ENCODE data around the gene COL23A1. TPM values are rescaled to one million over a fixed set of nuclear protein-coding genes. Genes with fewer than 3 reads are reported as not detected.

COL23A1 gene
- total and polyA plus RNA-seq, 2 of the 13 experiments (the other 11 are each of a cell fraction or from before 2014, with no cell fraction given), result not detected

DNA sequence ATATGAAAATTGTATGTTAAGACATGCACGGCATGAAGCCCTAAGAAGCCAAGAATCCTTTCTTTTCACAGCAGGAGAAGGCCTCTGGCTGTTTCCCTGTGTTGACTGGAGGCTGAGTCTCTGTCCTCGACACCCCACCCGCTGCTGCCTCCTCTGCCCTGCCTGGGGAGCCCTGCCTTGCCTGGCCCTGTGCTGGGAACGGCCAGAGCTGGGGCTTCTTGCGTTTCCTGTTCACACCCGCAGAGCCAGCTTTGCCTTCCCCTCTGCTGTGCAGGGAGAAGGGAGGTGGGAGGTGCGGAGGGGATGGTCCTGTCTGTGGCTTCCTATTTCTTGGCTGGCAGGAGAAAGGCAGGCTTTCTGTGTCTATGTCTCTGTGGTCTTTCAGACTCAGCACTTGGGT lies 396.2 kb downstream of the COL23A1 start:
- H3K9ac ChIP-seq (ENCODE audit: insufficient read depth, low read depth, low read length), result no peak overlapping the region
- in situ Hi-C loops (cut with HindIII; ENCODE audit: extremely low pct_ligation_motif_present, low pct_unique_long_range_greater_than_20kb), result no loop called here
- no peak overlapping the region for H3K27ac ChIP-seq (ENCODE audit: extremely low read length, insufficient read depth, low read length)
- POLR2A ChIA-PET, result no interaction called here
- no peaks in the 10 kb centered on the region for H3K79me2 ChIP-seq (ENCODE audit: insufficient read depth, low read length)
- no peak overlapping the region for H3K4me3 ChIP-seq (replicated peaks in 1 of 3; ENCODE audit: insufficient read depth in 1 of 3, low read depth in 2 of 3, low read length in 3 of 3)
- no peaks in the 10 kb centered on the region for H3K9me3 ChIP-seq (ENCODE audit: low read length)
- TF ChIP-seq ZIK1 (CRISPR knock-in tag; IDR thresholded peaks at IDR 0.05; ENCODE audit: borderline replicate concordance, low read depth) (no peak), MAZ (IDR thresholded peaks at IDR 0.05; ENCODE audit: borderline replicate concordance, low read depth, low read length) (no peak), MAZ (CRISPR knock-in tag; IDR thresholded peaks at IDR 0.05; ENCODE audit: low read depth) (no peak), KLF6 (CRISPR knock-in tag; IDR thresholded peaks at IDR 0.05) (no peak), YEATS4 (CRISPR knock-in tag; IDR thresholded peaks at IDR 0.05; ENCODE audit: borderline replicate concordance) (no peak), ZNF773 (CRISPR knock-in tag; IDR thresholded peaks at IDR 0.05; ENCODE audit: borderline replicate concordance) (no peak), EEA1 (CRISPR knock-in tag; IDR thresholded peaks at IDR 0.05; ENCODE audit: borderline replicate concordance) (no peak)
- TF ChIP-seq, protein P1, sequence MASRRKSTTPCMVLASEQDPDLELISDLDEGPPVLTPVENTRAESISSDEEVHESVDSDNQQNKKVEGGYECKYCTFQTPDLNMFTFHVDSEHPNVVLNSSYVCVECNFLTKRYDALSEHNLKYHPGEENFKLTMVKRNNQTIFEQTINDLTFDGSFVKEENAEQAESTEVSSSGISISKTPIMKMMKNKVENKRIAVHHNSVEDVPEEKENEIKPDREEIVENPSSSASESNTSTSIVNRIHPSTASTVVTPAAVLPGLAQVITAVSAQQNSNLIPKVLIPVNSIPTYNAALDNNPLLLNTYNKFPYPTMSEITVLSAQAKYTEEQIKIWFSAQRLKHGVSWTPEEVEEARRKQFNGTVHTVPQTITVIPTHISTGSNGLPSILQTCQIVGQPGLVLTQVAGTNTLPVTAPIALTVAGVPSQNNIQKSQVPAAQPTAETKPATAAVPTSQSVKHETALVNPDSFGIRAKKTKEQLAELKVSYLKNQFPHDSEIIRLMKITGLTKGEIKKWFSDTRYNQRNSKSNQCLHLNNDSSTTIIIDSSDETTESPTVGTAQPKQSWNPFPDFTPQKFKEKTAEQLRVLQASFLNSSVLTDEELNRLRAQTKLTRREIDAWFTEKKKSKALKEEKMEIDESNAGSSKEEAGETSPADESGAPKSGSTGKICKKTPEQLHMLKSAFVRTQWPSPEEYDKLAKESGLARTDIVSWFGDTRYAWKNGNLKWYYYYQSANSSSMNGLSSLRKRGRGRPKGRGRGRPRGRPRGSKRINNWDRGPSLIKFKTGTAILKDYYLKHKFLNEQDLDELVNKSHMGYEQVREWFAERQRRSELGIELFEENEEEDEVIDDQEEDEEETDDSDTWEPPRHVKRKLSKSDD (CRISPR knock-in tag; IDR thresholded peaks at IDR 0.05; ENCODE audit: low read depth), result no peak
- TF ChIP-seq, protein P2, sequence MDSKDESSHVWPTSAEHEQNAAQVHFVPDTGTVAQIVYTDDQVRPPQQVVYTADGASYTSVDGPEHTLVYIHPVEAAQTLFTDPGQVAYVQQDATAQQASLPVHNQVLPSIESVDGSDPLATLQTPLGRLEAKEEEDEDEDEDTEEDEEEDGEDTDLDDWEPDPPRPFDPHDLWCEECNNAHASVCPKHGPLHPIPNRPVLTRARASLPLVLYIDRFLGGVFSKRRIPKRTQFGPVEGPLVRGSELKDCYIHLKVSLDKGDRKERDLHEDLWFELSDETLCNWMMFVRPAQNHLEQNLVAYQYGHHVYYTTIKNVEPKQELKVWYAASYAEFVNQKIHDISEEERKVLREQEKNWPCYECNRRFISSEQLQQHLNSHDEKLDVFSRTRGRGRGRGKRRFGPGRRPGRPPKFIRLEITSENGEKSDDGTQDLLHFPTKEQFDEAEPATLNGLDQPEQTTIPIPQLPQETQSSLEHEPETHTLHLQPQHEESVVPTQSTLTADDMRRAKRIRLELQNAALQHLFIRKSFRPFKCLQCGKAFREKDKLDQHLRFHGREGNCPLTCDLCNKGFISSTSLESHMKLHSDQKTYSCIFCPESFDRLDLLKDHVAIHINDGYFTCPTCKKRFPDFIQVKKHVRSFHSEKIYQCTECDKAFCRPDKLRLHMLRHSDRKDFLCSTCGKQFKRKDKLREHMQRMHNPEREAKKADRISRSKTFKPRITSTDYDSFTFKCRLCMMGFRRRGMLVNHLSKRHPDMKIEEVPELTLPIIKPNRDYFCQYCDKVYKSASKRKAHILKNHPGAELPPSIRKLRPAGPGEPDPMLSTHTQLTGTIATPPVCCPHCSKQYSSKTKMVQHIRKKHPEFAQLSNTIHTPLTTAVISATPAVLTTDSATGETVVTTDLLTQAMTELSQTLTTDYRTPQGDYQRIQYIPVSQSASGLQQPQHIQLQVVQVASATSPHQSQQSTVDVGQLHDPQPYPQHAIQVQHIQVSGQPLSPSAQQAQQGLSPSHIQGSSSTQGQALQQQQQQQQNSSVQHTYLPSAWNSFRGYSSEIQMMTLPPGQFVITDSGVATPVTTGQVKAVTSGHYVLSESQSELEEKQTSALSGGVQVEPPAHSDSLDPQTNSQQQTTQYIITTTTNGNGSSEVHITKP (CRISPR knock-in tag; IDR thresholded peaks at IDR 0.05; ENCODE audit: low read depth), result no peak
- no peak overlapping the region for H2AFZ ChIP-seq (ENCODE audit: low read length)
- no peaks in the 10 kb centered on the region for H4K20me1 ChIP-seq (ENCODE audit: insufficient read depth, low read length)
- intact Hi-C loops (cut with micrococcal nuclease; ENCODE audit: unreplicated experiment), result no loop called here
- no peak overlapping the region for H3K4me2 ChIP-seq (ENCODE audit: low read depth, low read length)
- WGBS (ENCODE audit: low lambda C conversion rate), result 35% methylated on average over 7 of the region's 7 CpGs
- no peaks in the 10 kb centered on the region for H3K36me3 ChIP-seq (replicated peaks in 1 of 2; ENCODE audit: control insufficient read depth in 1 of 2, insufficient read depth in 2 of 2, low read length in 2 of 2)
- CTCF ChIA-PET (ENCODE audit: low intra/inter-chr PET ratio, low total read pairs), result no interaction called here
- ATAC-seq, result peak; percentile 33; the same call in 1 of the 3 replicates
- H3K4me1 ChIP-seq (ENCODE audit: insufficient read depth, low read length), result peaks cover 12% of the 10 kb centered on the region
- H3K27me3 ChIP-seq (ENCODE audit: control insufficient read depth in 1 of 2, insufficient read depth in 2 of 2, low read length in 2 of 2), result peaks cover 0 to 23% of the 10 kb centered on the region in 2 experiments; a peak in 3 of 5 replicates
- FAIRE-seq, result no peak
- no peak for DNase-seq (ENCODE audit: low spot score)
- BruUV-seq (replicated peaks), result no TSS peak
